ENCODE measurements around the gene HHLA2.

HHLA2 gene

GRCh38 chr3:108416111-108416869 is 119.9 kb downstream of the HHLA2 start:
- TF ChIP-seq, protein P1, sequence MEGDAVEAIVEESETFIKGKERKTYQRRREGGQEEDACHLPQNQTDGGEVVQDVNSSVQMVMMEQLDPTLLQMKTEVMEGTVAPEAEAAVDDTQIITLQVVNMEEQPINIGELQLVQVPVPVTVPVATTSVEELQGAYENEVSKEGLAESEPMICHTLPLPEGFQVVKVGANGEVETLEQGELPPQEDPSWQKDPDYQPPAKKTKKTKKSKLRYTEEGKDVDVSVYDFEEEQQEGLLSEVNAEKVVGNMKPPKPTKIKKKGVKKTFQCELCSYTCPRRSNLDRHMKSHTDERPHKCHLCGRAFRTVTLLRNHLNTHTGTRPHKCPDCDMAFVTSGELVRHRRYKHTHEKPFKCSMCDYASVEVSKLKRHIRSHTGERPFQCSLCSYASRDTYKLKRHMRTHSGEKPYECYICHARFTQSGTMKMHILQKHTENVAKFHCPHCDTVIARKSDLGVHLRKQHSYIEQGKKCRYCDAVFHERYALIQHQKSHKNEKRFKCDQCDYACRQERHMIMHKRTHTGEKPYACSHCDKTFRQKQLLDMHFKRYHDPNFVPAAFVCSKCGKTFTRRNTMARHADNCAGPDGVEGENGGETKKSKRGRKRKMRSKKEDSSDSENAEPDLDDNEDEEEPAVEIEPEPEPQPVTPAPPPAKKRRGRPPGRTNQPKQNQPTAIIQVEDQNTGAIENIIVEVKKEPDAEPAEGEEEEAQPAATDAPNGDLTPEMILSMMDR (conservative IDR thresholded peaks at IDR 0.05; ENCODE audit: low read depth, low read length): no peak
- DNase-seq (ENCODE audit: low read depth): no peak
- H3K4me3 ChIP-seq (ENCODE audit: low read length): no peak overlapping the region

GRCh38 chr3:108420926-108421325 is 124.6 kb downstream of the HHLA2 start:
- TF ChIP-seq, protein P1 (conservative IDR thresholded peaks at IDR 0.05; ENCODE audit: low read depth, low read length): no peak
- no peak overlapping the region for H3K4me3 ChIP-seq (ENCODE audit: low read length)
- DNase-seq (ENCODE audit: low read depth): peak; percentile 25

All from retinal pigment epithelial cell (primary cell).